ENCODE measurements around the gene RGS6.

Gene RGS6

GRCh38 chr14:72562300-72562699 lies 630.1 kb downstream of the RGS6 start:
- no peak for DNase-seq

DNA sequence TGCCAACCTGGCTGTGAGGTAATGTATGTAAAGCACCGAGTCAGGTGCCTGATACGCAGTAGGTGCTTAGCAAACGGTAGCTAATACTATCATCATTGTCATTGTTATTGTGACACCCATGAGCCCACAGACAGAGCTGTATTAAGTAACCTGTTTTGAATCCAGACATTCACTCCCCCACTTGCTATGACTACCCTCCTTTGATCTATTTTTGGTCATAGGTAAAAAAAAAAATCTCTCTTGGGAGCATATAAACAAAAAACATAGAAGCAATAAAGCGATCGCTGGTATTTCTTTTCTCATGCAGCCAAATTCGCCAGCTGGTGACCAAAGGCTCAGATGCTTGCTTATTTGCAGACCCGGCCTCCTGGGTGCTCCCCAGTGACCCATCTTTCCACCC lies 631.4 kb downstream of the RGS6 start:
- DNase-seq, result no peak

GRCh38 chr14:72565149-72565559 lies 632.9 kb downstream of the RGS6 start:
- DNase-seq, result no peak

GRCh38 chr14:72565917-72566316 lies 633.7 kb downstream of the RGS6 start:
- DNase-seq, result no peak

DNA sequence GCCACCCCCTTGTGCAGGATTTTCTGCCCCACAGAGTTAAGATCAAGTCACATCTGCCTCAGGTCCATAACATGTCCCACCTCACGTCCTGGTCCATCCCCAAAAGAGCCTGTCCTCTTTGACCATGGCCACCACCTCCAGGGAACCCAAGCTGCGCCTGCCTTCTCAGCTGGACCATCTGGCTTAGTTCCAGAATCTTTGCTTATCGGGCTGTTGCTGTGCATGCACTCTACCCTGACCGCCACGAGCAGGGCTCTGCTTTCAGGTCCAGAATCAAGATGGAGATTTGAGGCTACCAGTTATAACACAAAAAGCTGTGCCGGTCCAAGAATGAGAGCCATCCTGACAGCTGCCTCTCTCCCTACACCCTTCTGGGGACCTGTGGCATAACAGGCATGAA lies 635.0 kb downstream of the RGS6 start:
- no peak for DNase-seq

DNA sequence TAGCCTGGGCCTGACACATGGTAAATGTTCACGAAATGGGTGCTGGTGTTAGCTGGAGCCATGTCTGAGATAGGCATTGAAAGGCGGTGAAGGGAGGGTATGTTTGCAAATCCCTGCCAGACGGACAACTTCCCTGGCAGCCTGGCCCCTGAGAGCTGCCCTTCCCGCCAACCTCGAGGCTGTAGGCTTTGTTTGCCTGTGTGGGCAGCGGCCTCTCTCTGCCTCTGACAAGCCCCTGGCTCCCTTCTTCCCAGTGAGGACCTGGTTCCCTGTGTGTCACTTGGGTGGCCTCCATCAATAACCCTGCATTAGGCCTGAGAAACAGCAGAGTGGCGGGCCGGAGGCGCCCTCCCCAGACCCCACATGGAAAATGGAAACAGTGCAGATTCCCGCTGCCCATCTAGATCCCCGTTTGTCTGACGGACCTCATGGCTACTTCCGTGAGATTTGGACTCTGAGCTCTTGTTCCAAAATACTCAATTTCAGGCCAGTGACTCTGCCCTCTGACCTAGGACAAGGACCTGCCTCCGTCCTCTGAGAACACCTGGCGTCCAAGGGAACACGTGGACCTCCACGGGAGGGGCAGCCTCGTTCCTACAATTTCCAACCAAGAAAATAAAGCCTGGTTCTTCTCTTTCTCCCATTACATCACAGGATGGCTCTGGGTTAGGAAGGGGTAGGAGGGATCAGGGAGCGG lies 636.2 kb downstream of the RGS6 start:
- DNase-seq, result no peak

DNA sequence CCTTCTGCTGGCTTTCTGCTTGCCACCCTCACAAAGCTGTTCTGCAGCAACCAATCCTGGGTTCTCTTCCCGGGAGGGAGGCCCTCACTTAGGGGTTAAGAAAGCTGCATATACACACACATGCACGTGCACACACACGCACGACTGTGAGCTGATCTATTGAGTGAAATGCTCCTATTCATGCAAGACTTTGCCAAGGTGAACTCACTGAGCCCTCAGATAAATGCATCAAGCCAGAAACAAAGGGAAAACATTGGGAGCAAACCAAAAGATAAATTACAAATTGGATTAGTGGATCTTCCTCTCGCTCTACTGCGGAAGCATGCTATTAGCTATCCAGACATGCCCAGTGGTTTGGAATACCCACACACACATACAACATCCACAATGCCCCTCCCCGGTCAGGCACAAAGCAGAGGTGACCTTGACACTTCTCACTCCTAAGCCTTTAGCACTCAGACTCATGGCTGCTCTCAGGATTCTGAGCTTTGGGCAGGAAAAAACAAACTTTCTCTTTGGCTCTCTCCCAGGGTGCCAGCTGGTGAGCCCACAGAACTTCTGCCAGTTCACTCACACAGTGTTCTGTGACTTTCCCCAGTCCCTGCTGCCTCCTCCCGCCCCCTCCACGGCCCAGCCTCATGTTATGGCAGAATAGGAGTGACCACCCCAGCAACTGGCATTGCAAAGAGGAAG lies 641.6 kb downstream of the RGS6 start:
- DNase-seq, result no peak

- no peak for DNase-seq
Measured at GRCh38 chr14:72574715-72575114, 642.5 kb downstream of the RGS6 start.

- no peak for DNase-seq
Measured at GRCh38 chr14:72576258-72576657, 644.0 kb downstream of the RGS6 start.

DNA sequence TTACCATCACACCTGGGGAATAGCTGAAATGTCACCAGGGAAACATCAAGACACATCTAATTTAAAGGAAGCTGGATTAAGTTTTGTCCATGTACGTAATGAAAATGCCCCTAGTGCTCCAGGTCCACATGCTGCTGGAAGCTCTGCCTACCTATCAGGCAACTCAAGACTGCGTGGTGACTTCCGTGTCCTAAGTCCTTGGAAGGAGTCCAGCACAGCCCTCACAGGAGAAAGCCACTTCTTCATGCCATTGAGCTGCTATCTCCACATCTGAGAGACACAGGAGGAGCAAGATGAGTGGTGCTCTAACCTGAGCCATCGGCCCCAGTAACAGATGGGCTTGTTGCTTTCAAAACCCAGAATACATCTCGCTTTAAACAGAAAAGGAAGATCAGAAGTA lies 645.3 kb downstream of the RGS6 start:
- no peak for DNase-seq

DNA sequence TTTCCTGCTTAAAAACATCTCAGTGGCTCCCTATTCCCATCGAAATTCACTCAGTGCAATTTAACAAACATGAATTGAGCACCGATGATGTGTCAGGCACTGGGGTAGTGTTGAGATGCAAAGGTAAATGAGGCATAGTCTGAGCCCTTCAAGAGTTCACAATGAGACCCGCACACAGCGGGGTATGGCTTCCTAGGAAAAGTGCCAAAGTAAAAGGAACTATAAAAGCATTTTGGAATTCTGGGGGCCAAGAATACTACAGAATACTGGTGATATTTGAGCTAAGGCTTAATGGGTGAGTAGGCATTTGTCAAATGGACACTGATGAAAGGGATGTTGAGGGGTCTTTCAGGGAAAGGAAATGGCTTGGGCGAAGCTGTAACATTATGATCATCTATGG lies 646.3 kb downstream of the RGS6 start:
- no peak for DNase-seq

GRCh38 chr14:72582582-72582981 lies 650.4 kb downstream of the RGS6 start:
- no peak for DNase-seq

GRCh38 chr14:72583316-72584272 lies 651.4 kb downstream of the RGS6 start:
- no peak for DNase-seq

DNA sequence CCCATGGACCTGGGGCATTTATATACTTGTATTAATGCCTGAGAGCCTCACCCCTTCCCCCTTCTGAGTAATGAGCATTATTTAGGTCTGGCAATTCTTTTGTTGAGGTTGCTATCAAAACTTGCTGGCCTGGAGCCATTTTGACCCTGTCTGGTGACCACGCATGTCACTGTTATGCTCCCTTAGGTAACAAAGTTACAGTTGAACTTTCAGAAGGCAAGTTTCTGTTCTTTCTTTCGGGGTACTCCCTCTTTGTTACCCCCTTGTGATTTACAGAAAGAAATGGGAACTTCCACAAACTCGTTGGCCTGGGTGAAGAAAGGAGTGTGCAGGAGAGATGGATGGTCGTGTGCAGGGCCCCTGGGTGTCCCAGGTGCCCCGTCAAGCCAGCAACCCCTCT lies 656.3 kb downstream of the RGS6 start:
- no peak for DNase-seq

DNA sequence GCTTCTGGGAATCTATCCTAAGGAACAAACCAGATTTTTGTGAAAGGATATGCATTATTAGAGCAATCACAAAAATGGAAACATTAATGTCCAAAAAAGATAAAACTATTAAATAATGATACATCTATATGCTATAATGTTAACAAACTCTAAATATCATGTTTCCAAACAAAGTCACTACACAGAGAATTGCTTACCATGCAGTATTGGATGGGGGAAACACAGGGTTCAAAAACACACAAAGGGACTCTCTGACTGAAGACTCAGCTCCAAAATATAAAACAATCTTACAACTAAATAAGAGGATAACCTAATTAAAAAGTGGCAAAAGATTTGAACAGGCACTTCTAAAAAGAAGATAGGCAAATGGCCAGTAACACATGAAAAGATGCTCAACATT lies 657.4 kb downstream of the RGS6 start:
- DNase-seq, result no peak

DNA sequence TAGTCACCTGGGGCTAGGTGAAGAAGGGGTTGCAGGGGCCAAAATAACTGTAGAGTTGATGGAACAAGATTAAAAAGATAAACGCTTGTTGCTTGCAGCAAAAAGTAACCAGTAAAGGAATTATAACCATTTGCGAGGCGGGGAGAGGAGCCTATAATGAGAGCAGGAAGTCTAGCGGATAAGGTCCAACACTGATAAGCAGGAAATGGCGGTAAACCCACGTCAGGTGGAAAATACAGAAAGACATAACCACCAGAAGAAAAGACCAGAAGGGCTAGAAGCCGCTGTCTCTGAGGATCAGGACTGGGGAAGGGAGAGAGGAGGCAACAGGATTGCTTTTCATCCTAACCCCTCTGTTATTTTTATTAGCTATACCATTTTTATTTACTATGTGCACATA lies 658.3 kb downstream of the RGS6 start:
- DNase-seq, result no peak

DNA sequence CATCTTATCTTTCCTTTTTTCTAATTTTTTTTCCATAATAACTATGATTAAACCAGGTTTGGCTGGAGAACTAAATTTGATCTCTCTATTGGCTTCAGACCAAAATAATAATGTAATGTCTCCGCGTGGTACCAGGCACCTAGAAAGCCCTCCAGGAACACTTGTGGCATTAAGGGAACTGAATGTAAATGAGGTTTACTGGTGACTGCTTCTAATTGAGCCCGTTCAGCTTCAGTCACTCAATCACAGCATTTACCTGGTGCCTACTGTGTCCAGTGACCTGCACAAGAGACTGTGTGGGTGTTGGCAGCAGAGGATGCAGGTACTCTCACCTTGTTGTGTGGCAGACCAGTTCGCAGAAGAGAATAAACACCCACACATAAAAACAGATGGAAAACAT lies 659.2 kb downstream of the RGS6 start:
- DNase-seq, result no peak

GRCh38 chr14:72594099-72594901 lies 662.1 kb downstream of the RGS6 start:
- no peak for DNase-seq

DNA sequence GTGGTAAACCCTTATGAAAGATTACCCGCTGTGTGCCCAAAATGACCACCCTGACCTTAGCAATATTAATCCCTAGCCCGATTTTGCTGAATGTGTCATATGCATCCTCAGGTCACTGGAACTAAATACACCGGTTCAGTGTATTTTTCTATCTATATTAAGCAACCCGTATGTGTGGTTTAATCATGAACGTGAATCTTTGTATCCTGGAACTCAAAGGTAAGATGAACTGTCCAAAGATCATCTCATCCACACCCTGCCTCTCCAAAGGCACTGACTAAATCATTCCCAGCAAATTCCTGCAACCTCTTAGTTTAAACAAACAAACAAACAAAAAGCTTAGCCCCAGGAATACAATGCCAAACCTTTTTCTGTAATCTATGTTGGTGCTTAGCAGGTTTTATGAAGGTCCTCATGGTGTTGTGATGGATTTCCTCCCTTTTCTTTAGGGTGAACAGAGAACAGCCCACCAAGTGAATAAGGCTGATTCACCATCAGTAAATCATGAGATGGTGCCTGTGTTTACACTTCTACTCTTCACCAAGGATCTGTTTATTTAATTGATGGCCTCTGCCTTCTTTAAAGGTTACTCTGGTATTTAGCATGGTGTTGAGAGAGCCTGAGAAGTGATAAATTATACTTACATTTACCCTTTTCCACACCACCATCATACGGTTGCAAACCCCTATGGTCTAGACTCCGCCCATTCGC lies 663.1 kb downstream of the RGS6 start:
- no peak for DNase-seq

GRCh38 chr14:72597252-72598233 lies 665.3 kb downstream of the RGS6 start:
- DNase-seq, result no peak

GRCh38 chr14:72598306-72598705 lies 666.1 kb downstream of the RGS6 start:
- no peak for DNase-seq
